ENCODE data around the gene PCDH19. TPM values are rescaled to one million over a fixed set of nuclear protein-coding genes. Genes with fewer than 3 reads are reported as not detected.
"Not testable (repeated sequence)": the region's sequence is repeated elsewhere in the genome, so short reads cannot be mapped to it uniquely, and the experiment has no call there.

The PCDH19 gene
- total RNA-seq (2014; rRNA removed; shearing (Covaris generic)) = 0.05 and 0.06 TPM in 2 replicates
- polyA plus RNA-seq (2014; cell fraction: nucleus; rRNA removed) = 0.04 and 0.13 TPM in 2 replicates

GRCh38 chrX:100409610-100410590, at the start of gene PCDH19:
Gene PCDH19, minus strand, starts transcription at chrX:100410273. Its CDS starts 1,676 bp downstream, at chrX:100408597.
- peak; percentile 63 for DNase-seq (ENCODE audit: extremely low read depth, low read depth)

- DNase-seq (ENCODE audit: extremely low read depth, low read depth) = peak; percentile 0
These were observed 39.9 kb upstream of the PCDH19 start for GRCh38 chrX:100449696-100450608.

GRCh38 chrX:100447655-100448397, 37.8 kb upstream of the PCDH19 start:
- peak; percentile 43 for DNase-seq (ENCODE audit: extremely low read depth, low read depth)

GRCh38 chrX:100445593-100445992, 35.5 kb upstream of the PCDH19 start:
- DNase-seq (ENCODE audit: extremely low read depth, low read depth) = no peak

GRCh38 chrX:100441321-100441720, 31.2 kb upstream of the PCDH19 start:
- not testable (repeated sequence) for DNase-seq (ENCODE audit: extremely low read depth, low read depth)

GRCh38 chrX:100440006-100440405, 29.9 kb upstream of the PCDH19 start:
- DNase-seq (ENCODE audit: extremely low read depth, low read depth) = no peak

GRCh38 chrX:100435726-100436125, 25.7 kb upstream of the PCDH19 start:
- DNase-seq (ENCODE audit: extremely low read depth, low read depth) = no peak

GRCh38 chrX:100424012-100424411, 13.9 kb upstream of the PCDH19 start:
- DNase-seq (ENCODE audit: extremely low read depth, low read depth) = no peak

GRCh38 chrX:100418556-100418955, 8.5 kb upstream of the PCDH19 start:
- DNase-seq (ENCODE audit: extremely low read depth, low read depth) = no peak

GRCh38 chrX:100417681-100418080, 7.6 kb upstream of the PCDH19 start:
- no peak for DNase-seq (ENCODE audit: extremely low read depth, low read depth)

- peak; percentile 53 for DNase-seq (ENCODE audit: extremely low read depth, low read depth)
These were observed 3.2 kb upstream of the PCDH19 start for GRCh38 chrX:100413229-100413628.

GRCh38 chrX:100411802-100412715, 2.0 kb upstream of the PCDH19 start:
- no peak for DNase-seq (ENCODE audit: extremely low read depth, low read depth)

- DNase-seq (ENCODE audit: extremely low read depth, low read depth) = no peak
These were observed 1.1 kb upstream of the PCDH19 start for GRCh38 chrX:100410901-100411801.

- DNase-seq (ENCODE audit: extremely low read depth, low read depth) = no peak
These were observed 1.1 kb downstream of the PCDH19 start for GRCh38 chrX:100408713-100409609.

- no peak for DNase-seq (ENCODE audit: extremely low read depth, low read depth)
These were observed 2.0 kb downstream of the PCDH19 start for GRCh38 chrX:100407784-100408712.

- no peak for DNase-seq (ENCODE audit: extremely low read depth, low read depth)
These were observed 2.8 kb downstream of the PCDH19 start for GRCh38 chrX:100407147-100407783.

Measured in NCI-H460 (cell line).